Activated naive CD8-positive, alpha-beta T cell treated with anti-CD3 and anti-CD28 coated beads, Interleukin-2, amount 50 U/mL, for 16 hours (primary cell): Measurements from ENCODE around the gene GOLPH3L.
"Not testable (repeated sequence)": the region's sequence is repeated elsewhere in the genome, so short reads cannot be mapped to it uniquely, and the experiment has no call there.

ENCODE experiments used
- DNase-seq: peaks from one replicate; pipeline ENCODE4 v3.0.0-alpha.2; 2020; ENCODE audit warnings: low read depth, low spot score

GOLPH3L gene

GRCh38 chr1:150615346-150616201 lies 81.4 kb downstream of the GOLPH3L start:
- DNase-seq = no peak

- peak; percentile 27 for DNase-seq
Measured at GRCh38 chr1:150613061-150613920, 83.7 kb downstream of the GOLPH3L start.

- no peak for DNase-seq
Measured at GRCh38 chr1:150612014-150612345, 85.0 kb downstream of the GOLPH3L start.

GRCh38 chr1:150610576-150610975 lies 86.4 kb downstream of the GOLPH3L start:
- DNase-seq = no peak

GRCh38 chr1:150609732-150610131 lies 87.2 kb downstream of the GOLPH3L start:
- DNase-seq = no peak

GRCh38 chr1:150606463-150607142 lies 90.4 kb downstream of the GOLPH3L start:
- no peak for DNase-seq

- not testable (repeated sequence) for DNase-seq
Measured at GRCh38 chr1:150605451-150605731, 91.6 kb downstream of the GOLPH3L start.

- no peak for DNase-seq
Measured at GRCh38 chr1:150604226-150604588, 92.7 kb downstream of the GOLPH3L start.

GRCh38 chr1:150603711-150604110 lies 93.2 kb downstream of the GOLPH3L start:
- DNase-seq = no peak

- not testable (repeated sequence) for DNase-seq
Measured at GRCh38 chr1:150602372-150602771, 94.6 kb downstream of the GOLPH3L start.

- DNase-seq = no peak
Measured at GRCh38 chr1:150601540-150601939, 95.4 kb downstream of the GOLPH3L start.

- DNase-seq = not testable (repeated sequence)
Measured at GRCh38 chr1:150598346-150598745, 98.6 kb downstream of the GOLPH3L start.

- DNase-seq = no peak
Measured at GRCh38 chr1:150596976-150597375, 100.0 kb downstream of the GOLPH3L start.
